Measurements from ENCODE around the gene ST8SIA4. TPM values are rescaled to one million over a fixed set of nuclear protein-coding genes. Genes with fewer than 3 reads are reported as not detected.
A peak's percentile ranks its signal among the peaks of the same experiment; 100 is the strongest.

Gene ST8SIA4, protein sequence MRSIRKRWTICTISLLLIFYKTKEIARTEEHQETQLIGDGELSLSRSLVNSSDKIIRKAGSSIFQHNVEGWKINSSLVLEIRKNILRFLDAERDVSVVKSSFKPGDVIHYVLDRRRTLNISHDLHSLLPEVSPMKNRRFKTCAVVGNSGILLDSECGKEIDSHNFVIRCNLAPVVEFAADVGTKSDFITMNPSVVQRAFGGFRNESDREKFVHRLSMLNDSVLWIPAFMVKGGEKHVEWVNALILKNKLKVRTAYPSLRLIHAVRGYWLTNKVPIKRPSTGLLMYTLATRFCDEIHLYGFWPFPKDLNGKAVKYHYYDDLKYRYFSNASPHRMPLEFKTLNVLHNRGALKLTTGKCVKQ
- 1 to 10 TPM; 6.5 to 8.4 (median 7.2) TPM for polyA plus RNA-seq (ENCODE audit: insufficient read length in 4 of 4)

GRCh38 chr5:100903039-100903887 is at the start of gene ST8SIA4:
Gene ST8SIA4, minus strand, starts transcription at chr5:100903282. Its CDS starts 327 bp downstream, at chr5:100902955.
- DNase-seq (ENCODE audit: low read depth in 4 of 4, low spot score in 3 of 4) = peak in 2 of 4 donors; percentile 69 to 84

GRCh38 chr5:100950985-100951384 is 47.9 kb upstream of the ST8SIA4 start:
- no peak for DNase-seq (ENCODE audit: low read depth in 4 of 4, low spot score in 3 of 4)

- DNase-seq (ENCODE audit: low read depth in 4 of 4, low spot score in 3 of 4) = no peak
Observed at GRCh38 chr5:100913298-100913697, 10.2 kb upstream of the ST8SIA4 start.

- DNase-seq (ENCODE audit: low read depth in 4 of 4, low spot score in 3 of 4) = no peak
Observed at GRCh38 chr5:100909034-100909433, 6.0 kb upstream of the ST8SIA4 start.

DNA sequence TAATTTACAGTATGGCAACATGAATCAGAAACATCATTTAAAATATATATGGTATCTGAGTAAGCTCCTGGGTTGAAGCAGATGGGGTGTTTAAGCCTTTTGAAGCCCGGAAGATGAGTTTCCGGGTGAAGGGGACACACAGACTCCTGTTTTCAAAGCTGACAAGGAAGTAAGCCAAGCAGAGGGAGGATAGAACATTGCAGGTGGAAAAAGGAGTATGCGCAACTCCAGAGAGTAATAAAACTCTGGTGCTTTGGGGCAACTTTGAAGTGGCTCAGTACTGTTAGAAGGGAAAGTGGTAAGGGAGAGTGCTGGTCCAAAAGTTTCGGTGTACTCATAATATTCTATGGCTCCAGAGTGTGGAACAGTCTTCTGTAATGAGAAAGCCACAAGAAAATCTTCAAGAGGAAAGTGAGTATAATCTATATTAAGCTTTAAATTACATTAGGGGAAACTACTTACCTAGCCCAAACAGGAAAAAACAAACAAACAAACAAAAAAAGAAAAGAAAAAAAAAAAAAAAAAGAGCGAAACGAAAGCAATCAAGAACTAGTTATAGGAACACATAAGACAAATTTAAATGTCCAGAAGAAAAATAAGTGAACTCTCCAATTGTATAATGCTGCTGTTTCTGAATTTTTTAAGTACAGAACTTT is 2.3 kb upstream of the ST8SIA4 start:
- no peak for DNase-seq (ENCODE audit: low read depth in 4 of 4, low spot score in 3 of 4)

DNA sequence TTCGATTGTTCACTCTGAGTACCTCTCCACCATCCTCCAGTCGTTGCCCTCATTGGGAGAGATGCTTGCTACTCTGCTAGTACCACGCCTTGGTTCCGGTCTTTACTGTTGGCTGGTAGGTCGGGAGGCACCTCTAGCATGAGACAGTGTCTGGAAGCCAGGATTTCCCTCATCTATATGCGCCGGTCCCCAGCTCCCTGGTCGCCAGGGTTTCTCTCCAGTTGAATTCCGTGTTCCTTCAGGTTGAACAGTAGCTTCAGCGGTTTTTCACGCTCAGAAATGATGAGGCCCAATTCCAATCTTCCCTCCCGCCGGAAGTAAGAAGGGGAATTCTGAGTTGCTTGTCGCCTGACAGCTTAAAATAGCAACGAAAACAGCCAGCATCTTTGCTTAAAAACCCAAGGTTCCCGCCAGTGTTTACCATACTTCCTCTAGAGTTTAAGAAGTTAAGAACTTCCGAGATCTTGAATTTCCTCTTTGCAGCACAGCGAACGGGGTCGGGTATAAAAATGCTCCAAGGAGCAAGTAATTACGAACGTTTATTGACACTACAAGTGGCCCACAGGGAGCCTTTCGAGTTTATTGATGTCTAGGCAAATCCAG is 1.3 kb upstream of the ST8SIA4 start:
- peak in 1 of 4 donors; percentile 9 for DNase-seq (ENCODE audit: low read depth in 4 of 4, low spot score in 3 of 4)

GRCh38 chr5:100902440-100903038 is 543 bp downstream of the ST8SIA4 start:
- DNase-seq (ENCODE audit: low read depth in 4 of 4, low spot score in 3 of 4) = peak in 2 of 4 donors; percentile 12 to 19

DNA sequence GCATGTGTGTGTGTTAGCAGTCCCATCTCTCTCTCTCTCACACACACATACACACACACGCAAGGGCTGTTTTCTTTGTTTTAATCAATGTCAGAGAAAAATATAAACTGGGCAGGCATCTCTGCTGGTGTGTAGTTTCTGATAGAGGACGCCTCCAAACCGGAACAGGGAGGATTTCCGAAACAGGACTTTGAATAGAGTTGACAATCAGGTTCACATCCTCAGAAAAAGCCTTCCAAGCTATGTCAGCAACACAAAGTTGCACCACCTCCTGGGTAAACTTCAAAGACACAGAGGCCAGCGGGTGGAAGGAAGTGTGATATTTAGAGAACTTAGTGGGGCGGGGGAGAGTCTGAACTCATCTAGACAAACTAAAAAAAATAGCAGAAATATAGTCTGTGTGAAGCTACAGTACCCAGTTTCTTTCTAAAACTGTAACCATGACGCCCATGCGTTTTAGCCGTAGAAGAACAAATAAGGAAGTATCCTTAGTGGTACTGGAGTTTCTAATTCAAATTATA is 1.2 kb downstream of the ST8SIA4 start:
- peak in 2 of 4 donors; percentile 24 to 44 for DNase-seq (ENCODE audit: low read depth in 4 of 4, low spot score in 3 of 4)

DNA sequence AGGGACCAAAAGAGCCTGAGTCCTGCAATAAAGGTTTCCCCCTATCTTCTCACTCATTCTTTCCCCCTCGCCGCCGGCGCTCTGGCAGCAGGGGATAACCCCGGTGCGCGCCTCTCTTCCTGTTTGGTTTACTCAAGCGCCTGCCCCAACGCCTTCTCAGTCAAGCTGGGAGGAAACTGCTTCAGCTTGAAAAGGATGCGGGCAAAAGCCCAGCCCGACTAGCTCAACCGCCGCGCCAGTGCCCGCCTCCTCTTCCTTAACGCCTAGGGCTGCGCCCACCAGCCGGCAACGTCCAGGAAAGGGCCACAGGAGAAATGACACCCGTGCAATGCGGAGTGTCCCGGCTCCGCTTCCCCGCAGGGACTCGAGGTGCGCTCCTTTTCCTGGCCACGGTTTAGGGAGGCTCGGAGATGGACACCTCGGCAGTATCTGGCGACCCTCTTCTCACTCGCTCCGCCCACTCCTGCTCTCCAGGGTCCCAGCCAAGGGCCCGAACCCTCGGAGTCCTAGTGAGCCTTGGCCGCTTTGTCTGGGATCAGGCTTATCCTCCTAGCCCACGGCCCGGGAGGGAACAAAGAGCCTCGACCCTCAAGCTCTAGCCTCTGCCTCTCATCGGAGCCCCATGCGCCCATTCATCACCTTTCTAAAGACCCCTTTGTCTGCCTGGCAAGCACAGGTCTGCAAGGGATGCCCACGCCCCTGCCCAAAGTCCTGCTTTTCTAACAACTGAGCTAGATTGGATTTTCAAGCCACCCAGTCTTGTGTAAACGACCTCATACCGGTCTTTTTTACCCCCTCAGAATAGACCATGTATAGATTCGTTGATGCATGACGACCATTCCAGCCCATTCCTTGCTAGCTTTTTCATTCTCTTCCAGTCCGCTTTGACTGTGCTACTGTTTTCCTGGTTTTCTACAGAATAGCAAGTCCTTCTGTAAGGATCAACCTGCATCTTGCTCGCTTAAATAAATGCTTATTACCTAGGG is 2.0 kb downstream of the ST8SIA4 start:
- peak in 2 of 4 donors; percentile 19 to 23 for DNase-seq (ENCODE audit: low read depth in 4 of 4, low spot score in 3 of 4)

- DNase-seq (ENCODE audit: low read depth in 4 of 4, low spot score in 3 of 4) = peak in 1 of 4 donors; percentile 19
Observed at GRCh38 chr5:100900142-100900795, 2.8 kb downstream of the ST8SIA4 start.

DNA sequence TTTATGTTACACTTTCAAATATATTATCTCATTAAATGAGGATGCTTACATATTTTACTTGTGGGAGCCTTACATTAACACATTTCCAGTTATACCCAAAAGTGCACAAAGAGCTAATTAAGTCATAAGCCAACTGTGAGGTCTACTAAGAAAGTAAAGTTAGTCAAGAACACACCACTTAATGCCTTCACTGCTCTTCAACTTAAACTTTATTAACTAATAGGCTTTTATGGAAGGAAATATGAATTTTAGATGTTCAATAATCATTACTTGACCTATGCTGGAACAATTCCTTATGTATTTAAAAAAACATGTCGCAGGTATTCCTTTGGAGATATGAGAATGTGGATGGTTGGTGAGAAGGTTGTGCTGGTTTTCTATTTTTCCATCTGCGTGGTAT is 3.4 kb downstream of the ST8SIA4 start:
- DNase-seq (ENCODE audit: low read depth in 4 of 4, low spot score in 3 of 4) = no peak

DNA sequence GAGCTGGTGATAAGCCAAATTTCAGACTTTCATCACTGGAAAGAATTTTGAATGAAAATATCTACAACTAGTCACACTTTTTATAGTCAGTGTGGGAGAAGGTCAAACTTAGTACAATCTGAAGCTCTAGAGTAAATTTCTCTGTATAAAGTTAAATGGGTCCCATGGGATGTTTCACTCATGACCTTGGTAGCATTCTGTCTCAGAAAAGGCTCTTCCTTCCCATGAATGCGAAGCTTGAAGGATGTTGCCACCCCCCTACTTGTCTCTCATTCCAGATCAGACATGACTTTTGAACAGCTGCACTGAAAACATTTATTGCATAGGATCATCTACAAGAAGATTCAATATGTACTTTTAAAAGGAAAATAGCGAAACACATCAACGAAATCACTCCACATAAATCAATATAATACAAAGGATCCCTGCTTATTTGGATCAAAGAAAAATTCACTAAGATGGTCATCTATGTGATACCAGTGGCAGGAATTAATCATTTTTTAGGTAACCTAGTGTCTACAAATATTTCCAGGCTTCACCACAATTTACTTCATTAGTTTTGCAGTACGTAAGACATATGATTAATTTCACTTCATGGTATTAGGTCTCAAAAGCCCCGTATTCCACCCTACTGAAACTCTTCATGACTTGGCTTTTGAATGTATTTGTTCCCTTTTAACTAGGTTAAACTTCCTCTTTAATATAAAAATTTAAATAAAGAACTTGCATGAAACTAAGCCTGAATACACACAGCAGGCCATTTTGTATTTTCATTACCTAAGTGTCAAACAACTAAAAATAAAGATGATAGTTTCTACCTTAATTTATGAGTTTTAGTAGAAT is 4.4 kb downstream of the ST8SIA4 start:
- no peak for DNase-seq (ENCODE audit: low read depth in 4 of 4, low spot score in 3 of 4)

- DNase-seq (ENCODE audit: low read depth in 4 of 4, low spot score in 3 of 4) = no peak
Observed at GRCh38 chr5:100896054-100896453, 7.0 kb downstream of the ST8SIA4 start.

DNA sequence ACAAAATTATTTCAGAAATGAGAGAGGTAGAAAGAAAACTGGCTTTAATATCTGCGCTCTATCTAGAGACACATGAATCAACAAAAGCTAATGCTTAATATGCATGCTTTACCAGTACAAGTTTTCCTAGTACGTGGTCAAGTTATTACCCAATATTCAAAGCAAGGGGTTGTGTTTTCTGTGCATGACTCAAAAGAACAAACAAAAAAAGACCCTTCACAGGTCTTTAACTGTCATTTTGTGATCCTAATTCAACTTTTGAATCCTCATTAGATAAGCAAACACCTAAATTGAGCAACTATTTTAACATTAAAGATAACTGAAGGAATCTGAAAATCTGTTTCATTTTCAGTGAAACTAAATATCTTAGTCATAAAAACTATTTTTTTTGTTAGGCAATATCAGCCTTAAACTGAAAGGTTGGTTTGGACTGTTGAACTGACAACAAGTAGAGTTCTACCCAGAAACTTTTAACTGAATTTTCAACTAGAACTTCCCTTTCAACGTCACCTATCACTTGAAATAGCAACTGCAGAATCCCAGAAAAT is 12.5 kb downstream of the ST8SIA4 start:
- DNase-seq (ENCODE audit: low read depth in 4 of 4, low spot score in 3 of 4) = no peak

- no peak for DNase-seq (ENCODE audit: low read depth in 4 of 4, low spot score in 3 of 4)
Observed at GRCh38 chr5:100889896-100890295, 13.2 kb downstream of the ST8SIA4 start.

GRCh38 chr5:100889165-100889743 is 13.8 kb downstream of the ST8SIA4 start:
- DNase-seq (ENCODE audit: low read depth in 4 of 4, low spot score in 3 of 4) = no peak

- no peak for DNase-seq (ENCODE audit: low read depth in 4 of 4, low spot score in 3 of 4)
Observed at GRCh38 chr5:100877274-100877673, 25.8 kb downstream of the ST8SIA4 start.

Measured in left renal pelvis (tissue), 4 donors.